Duodenal mucosa (tissue), 2 donors: Measurements from ENCODE around the gene FAM163A.
"Not testable (repeated sequence)": the region's sequence is repeated elsewhere in the genome, so short reads cannot be mapped to it uniquely, and the experiment has no call there.

Experiments
- H3K27ac ChIP-seq: one replicate; pipeline ENCODE4 v1.7.0; 2013; ENCODE audit warnings: low read depth, low read length
- H3K27me3 ChIP-seq, 2 donors: one replicate each; pipeline ENCODE4 v1.7.0; 2013; ENCODE audit warnings: low read length in 2 of 2, control low read depth in 1 of 2; ENCODE audit not compliant: insufficient read depth in 2 of 2, control insufficient read depth in 1 of 2
- H3K36me3 ChIP-seq, 2 donors: one replicate each; pipeline ENCODE4 v1.7.0; 2013; ENCODE audit warnings: low read length in 2 of 2, control low read depth in 1 of 2; ENCODE audit not compliant: insufficient read depth in 2 of 2, control insufficient read depth in 1 of 2
- H3K4me1 ChIP-seq, 2 donors: one replicate each; pipeline ENCODE4 v1.7.0; 2013; ENCODE audit warnings: low read length in 2 of 2, control low read depth in 1 of 2; ENCODE audit not compliant: insufficient read depth in 2 of 2, control insufficient read depth in 1 of 2
- H3K4me3 ChIP-seq, 2 donors: one replicate each; pipeline ENCODE4 v1.7.0; 2013; ENCODE audit warnings: low read length in 2 of 2, low read depth in 1 of 2
- H3K9ac ChIP-seq, 2 donors: one replicate each; pipeline ENCODE4 v1.7.0; 2013; ENCODE audit warnings: low read length in 2 of 2, low read depth in 1 of 2
- H3K9me3 ChIP-seq, 2 donors: one replicate each; pipeline ENCODE4 v1.7.0; 2013; ENCODE audit warnings: low read length in 2 of 2, control low read depth in 1 of 2; ENCODE audit not compliant: control insufficient read depth in 1 of 2

The FAM163A gene

DNA sequence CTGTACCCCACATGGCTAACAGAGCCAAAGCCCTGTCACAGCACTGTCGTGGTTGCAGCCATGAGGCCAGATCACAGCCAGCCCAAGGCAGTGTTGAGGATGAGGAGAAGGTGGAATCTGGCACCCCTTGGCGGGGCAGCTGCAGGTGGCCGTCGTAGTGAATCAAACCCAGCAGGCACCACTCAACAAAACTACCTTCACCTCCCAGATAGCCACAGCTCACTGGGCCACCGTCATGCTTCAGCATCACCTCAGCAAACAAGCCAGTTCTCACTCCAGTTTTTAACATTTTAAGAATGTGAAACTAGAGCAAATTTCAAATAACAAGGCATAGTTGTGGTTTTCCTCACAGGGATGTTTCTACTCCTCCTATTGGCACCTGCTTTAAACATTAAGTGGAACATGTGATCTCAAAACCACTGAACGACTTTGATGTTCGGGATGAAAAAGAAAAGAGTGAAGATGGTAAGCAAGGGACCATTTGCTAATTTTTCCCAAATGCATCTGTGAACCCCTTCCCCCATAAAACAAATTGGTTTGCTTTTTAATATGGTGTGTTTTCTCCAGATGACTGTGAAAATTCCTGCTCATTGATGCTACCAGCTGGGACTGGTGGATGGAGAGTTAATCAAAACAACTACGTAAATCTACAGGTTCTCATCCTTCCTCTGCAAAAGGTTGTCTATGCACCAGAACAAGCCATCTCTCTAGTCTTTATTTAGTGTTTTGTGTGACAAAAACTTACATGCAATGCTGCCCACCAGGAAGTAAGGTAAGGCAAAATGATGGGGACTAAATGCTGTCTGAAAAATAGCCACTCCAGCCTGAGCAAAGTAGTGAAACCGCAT is 89.0 kb downstream of the FAM163A start:
- no peak overlapping the region for H3K27ac ChIP-seq

GRCh38 chr1:179836686-179837445 is 93.8 kb downstream of the FAM163A start:
- not testable (repeated sequence) for H3K27ac ChIP-seq, H3K4me3 ChIP-seq, H3K9me3 ChIP-seq, H3K4me1 ChIP-seq, H3K9ac ChIP-seq, H3K27me3 ChIP-seq
- H3K36me3 ChIP-seq: peaks cover 9 to 13% of the 10 kb centered on the region in 2 donors

More for the DNA sequence above, 89.0 kb downstream of the FAM163A start:
- Histone ChIP-seq H3K4me1 (no peaks in the 10 kb centered on the region), H3K4me3 (no peak overlapping the region), H3K9me3 (no peaks in the 10 kb centered on the region), H3K27me3 (no peaks in the 10 kb centered on the region), H3K36me3 (no peaks in the 10 kb centered on the region), H3K9ac (no peak overlapping the region)

DNA sequence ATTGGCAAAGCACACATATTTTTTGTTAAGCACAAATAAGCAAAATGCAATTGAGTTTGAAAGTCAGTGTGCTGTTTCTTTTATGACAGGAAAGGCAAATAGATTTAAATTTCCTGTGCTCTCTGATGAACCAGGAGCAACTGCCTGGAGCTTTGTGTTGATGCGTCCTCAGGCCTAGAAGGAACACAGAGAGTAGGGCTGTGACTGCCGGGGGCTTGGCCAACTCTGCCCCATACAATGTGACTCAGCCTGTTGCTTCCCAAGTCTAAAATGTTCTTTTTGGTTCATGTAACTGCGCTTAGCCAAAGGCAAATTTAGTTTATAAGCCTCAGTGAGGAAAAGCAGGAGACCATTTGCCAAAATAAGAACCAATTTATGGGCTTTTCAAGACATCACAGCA is 97.0 kb downstream of the FAM163A start:
- H3K4me1 ChIP-seq: no peaks in the 10 kb centered on the region
- H3K27me3 ChIP-seq: no peaks in the 10 kb centered on the region

GRCh38 chr1:179848233-179848632 is 105.1 kb downstream of the FAM163A start:
- H3K9ac ChIP-seq: no peak overlapping the region
- no peaks in the 10 kb centered on the region for H3K27me3 ChIP-seq
- no peaks in the 10 kb centered on the region for H3K4me1 ChIP-seq
- H3K4me3 ChIP-seq: no peak overlapping the region
- no peak overlapping the region for H3K27ac ChIP-seq
- no peaks in the 10 kb centered on the region for H3K9me3 ChIP-seq
- H3K36me3 ChIP-seq: peaks cover 39 to 54% of the 10 kb centered on the region in 2 donors

More for the DNA sequence above, 97.0 kb downstream of the FAM163A start:
- Histone ChIP-seq H3K36me3 (peaks cover 12 to 20% of the 10 kb centered on the region in 2 donors), H3K27ac (no peak overlapping the region), H3K9me3 (no peaks in the 10 kb centered on the region), H3K9ac (no peak overlapping the region), H3K4me3 (no peak overlapping the region)

DNA sequence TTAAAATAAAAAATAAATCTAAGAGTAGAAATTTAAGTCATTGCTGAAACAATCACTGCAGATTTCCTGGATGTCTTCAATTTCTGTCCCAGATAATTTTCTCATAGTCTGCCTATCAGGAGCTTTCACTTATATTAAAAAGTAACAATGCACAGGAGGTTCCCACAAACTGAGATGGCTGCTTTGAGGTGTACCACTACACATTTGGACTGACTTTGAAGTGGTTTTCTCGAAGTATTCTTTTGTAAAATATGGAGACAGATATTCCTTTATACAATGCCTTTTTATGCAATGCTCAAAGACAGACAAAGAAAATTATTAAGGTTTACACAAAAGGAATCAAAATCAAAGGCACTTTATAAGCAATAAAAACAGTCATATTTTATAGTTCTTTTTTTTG is 110.0 kb downstream of the FAM163A start:
- Histone ChIP-seq H3K4me1 (no peaks in the 10 kb centered on the region), H3K27ac (no peak overlapping the region), H3K9ac (no peak overlapping the region), H3K4me3 (no peak overlapping the region), H3K27me3 (no peaks in the 10 kb centered on the region), H3K9me3 (no peaks in the 10 kb centered on the region), H3K36me3 (peaks cover 25 to 52% of the 10 kb centered on the region in 2 donors)

DNA sequence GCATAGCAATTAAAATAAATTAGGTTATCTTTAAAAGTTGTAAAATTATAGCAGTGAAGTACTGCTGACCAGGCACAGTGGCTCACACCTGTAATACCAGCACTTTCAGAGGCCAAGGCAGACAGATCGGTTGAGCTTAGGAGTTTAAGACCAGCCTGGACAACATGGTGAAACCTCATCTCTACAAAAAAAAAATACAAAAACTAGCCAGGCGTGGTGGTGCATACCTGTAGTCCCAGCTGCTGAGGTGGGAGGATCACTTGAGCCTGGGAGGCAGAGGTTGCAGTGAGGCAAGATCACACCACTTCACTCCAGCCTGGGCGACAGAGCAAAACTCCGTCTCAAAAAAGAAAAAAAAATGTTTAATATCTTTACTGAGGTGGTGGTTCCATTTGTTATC is 112.7 kb downstream of the FAM163A start:
- not testable (repeated sequence) for H3K27ac ChIP-seq, H3K27me3 ChIP-seq, H3K9me3 ChIP-seq, H3K4me3 ChIP-seq, H3K9ac ChIP-seq, H3K4me1 ChIP-seq
- peaks cover 10 to 45% of the 10 kb centered on the region in 2 donors for H3K36me3 ChIP-seq

GRCh38 chr1:179856296-179856695 is 113.2 kb downstream of the FAM163A start:
- Histone ChIP-seq H3K36me3 (peaks cover 10 to 42% of the 10 kb centered on the region in 2 donors), H3K4me3 (no peak overlapping the region), H3K4me1 (no peaks in the 10 kb centered on the region), H3K27ac (no peak overlapping the region), H3K9me3 (no peaks in the 10 kb centered on the region), H3K9ac (no peak overlapping the region), H3K27me3 (no peaks in the 10 kb centered on the region)

- Histone ChIP-seq H3K4me3 (no peak overlapping the region), H3K4me1 (no peaks in the 10 kb centered on the region), H3K9me3 (no peaks in the 10 kb centered on the region), H3K9ac (no peak overlapping the region), H3K27me3 (no peaks in the 10 kb centered on the region), H3K36me3 (peaks cover 10 to 37% of the 10 kb centered on the region in 2 donors), H3K27ac (no peak overlapping the region)
Observed at GRCh38 chr1:179857009-179857408, 113.9 kb downstream of the FAM163A start.

- Histone ChIP-seq H3K27ac (no peak overlapping the region), H3K27me3 (no peaks in the 10 kb centered on the region), H3K9ac (no peak overlapping the region), H3K9me3 (no peaks in the 10 kb centered on the region), H3K4me3 (no peak overlapping the region), H3K4me1 (no peaks in the 10 kb centered on the region), H3K36me3 (peaks cover 23 to 55% of the 10 kb centered on the region in 2 donors)
Observed at GRCh38 chr1:179860652-179861051, 117.6 kb downstream of the FAM163A start.

DNA sequence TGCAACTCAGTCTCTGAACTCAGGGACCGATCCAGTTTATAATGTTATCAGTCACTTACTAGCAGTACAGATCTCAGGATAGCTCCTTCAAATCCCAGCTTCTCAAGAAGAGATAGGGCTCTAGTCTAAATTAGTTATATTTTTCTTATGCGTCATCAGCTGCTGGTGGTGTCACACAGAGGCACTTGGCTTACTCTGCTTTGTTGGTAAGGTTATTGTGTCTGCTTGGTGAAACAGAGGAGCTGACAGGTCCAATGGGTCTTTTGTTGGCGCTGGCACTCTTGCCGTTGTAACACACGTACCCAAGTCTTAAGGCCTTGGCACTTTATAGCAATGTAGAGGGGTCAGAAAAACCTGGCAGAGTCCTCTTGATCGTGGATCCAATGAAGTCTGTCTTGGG is 122.3 kb downstream of the FAM163A start:
- no peaks in the 10 kb centered on the region for H3K9me3 ChIP-seq
- no peak overlapping the region for H3K4me3 ChIP-seq
- H3K36me3 ChIP-seq: peaks cover 33 to 57% of the 10 kb centered on the region in 2 donors
- no peak overlapping the region for H3K27ac ChIP-seq
- H3K4me1 ChIP-seq: peaks cover 0 to 3% of the 10 kb centered on the region in 2 donors
- no peaks in the 10 kb centered on the region for H3K27me3 ChIP-seq
- no peak overlapping the region for H3K9ac ChIP-seq
